CD4-positive, alpha-beta T cell treated with Interferon alpha-2 for 1 hour (primary cell): ENCODE results near the gene SLC1A2.
"Not testable (repeated sequence)": the region's sequence is repeated elsewhere in the genome, so short reads cannot be mapped to it uniquely, and the experiment has no call there.

Experiments used
- DNase-seq, 2 donors: peaks; one replicate each; pipeline ENCODE4 v3.0.0-alpha.2; 2020 to 2022

Gene SLC1A2

DNA sequence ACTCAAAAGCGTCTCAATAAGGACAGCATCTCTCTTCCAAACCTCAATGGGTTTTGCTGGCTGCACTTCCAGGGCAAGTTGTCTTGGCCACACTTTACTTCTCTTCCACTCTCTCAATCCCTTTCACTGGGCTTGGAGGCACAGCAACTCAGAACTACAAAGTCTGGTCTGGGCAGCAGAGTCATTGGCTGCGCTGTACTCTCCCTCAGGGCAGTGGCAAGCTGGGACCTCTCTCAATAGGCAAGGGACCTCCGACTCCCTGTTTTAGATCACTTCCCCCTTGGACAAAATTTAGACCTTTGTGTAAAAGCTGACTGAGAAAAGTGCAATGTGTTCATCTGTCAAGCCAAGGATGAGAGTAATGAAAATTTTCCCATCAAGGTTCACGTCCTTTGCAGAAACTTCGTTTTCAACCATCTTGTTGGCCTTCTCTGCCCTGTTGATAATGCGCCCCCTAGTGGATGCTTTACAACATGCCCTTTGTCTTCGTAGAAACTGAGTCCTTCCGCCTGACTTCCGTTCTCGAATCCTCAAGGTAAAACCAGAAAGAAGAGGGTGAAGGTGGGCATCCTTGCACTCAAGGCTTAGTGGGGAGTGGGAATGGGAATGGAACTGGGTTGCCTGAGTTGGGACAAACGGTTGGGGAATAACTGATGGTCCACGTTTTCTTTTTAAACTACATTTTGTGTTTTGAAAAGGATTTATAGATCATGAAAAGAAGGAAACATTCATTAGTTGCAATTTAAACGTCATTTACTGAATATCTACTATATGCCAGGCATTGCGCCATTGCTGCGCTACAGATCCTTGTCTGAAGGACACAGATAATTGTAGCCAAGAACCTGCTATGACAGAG, 181.3 kb downstream of the SLC1A2 start:
- peak; percentile 61 to 78 for DNase-seq

DNA sequence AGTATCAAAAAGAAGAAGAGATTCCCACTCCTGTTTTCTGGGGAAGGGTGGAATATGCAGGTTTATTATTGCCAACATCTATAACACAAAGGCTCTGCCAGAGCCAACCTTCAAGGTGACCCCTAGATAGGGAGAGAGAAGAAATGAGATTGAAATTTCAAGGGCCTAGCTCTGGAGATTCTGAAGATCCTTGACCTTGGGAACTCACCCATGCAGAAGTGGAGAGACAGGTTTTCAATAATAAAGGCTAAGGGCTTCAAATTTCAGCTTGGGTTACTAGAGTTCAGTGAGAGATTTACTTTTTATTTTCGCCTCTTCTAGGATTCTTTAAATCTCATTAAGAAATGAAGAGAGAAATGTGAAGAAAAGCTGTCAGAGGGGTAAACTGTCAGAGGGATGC, 182.0 kb downstream of the SLC1A2 start:
- no peak for DNase-seq

DNA sequence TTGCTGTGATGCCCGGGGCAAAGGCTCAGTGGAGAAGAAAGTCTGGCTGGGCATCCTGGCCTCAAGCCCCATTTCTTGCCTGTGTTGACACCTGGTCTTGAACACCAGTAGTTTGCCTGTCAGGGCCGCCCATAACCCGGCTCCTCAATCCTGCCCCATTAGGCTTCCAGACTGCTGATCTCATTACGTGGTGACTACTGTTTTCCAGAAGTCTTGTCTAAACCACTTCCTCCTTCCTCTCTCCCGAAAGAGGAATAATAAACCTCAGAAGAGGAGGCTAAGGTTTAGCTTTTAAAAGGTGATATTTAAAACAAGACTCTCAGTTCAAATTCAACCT, 182.7 kb downstream of the SLC1A2 start:
- peak in 1 of 2 donors; percentile 20 for DNase-seq

- DNase-seq: peak; percentile 66 to 80
Measured at GRCh38 chr11:35235936-35236666, 183.3 kb downstream of the SLC1A2 start.

GRCh38 chr11:35235498-35235897, 183.9 kb downstream of the SLC1A2 start:
- DNase-seq: no peak

GRCh38 chr11:35235157-35235468, 184.2 kb downstream of the SLC1A2 start:
- DNase-seq: no peak

GRCh38 chr11:35234460-35235156, 184.8 kb downstream of the SLC1A2 start:
- no peak for DNase-seq

- DNase-seq: no peak
Measured at GRCh38 chr11:35233518-35233917, 185.8 kb downstream of the SLC1A2 start.

DNA sequence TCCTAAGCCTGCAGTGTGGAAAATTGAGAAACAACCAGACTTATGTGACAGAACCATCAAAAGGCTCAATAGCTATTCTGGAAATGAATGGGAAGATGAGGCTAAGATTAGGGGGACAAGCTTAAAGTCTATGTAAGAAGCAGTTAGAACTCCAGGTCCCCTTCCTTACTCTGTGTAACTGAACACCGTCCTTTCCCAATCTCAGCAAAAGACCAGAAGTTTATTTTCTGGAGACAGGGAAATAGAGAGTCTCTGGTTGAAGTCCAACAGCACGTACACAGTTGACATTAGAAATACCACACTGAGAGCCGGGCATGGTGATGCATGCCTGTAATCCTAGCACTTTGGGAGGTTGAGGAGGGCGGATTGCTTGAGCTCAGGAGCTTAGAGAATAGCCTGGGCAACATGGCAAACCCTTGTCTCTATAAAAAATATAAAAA, 186.4 kb downstream of the SLC1A2 start:
- no peak for DNase-seq

DNA sequence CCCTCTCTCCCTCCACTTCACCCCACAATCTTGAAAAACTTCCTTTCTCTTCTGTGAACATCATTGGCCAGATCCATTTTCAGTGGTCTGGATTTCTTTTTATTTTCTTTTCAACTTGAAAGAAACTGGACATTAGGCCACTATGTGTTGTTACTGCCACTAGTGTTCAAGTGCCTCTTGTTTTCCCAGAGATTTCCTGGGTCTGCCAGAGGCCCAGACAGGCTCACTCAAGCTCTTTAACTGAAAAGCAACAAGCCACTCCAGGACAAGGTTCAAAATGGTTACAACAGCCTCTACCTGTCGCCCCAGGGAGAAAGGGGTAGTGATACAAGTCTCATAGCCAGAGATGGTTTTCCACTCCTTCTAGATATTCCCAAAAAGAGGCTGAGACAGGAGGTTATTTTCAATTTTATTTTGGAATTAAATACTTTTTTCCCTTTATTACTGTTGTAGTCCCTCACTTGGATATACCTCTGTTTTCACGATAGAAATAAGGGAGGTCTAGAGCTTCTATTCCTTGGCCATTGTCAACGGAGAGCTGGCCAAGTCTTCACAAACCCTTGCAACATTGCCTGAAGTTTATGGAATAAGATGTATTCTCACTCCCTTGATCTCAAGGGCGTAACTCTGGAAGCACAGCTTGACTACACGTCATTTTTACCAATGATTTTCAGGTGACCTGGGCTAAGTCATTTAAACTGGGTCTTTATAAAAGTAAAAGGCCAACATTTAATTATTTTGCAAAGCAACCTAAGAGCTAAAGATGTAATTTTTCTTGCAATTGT, 188.1 kb downstream of the SLC1A2 start:
- DNase-seq: no peak

DNA sequence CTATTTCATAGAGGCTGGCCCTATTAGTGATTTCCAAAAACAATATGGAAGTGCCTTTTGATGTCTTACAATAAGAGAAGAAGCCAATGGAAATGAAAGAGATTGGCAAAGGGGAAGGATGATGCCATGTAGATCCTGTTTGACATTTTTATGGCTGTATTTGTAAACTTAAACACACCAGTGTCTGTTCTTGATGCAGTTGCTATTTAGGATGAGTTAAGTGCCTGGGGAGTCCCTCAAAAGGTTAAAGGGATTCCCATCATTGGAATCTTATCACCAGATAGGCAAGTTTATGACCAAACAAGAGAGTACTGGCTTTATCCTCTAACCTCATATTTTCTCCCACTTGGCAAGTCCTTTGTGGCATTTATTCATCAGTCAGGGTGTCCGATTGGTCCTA, 189.0 kb downstream of the SLC1A2 start:
- DNase-seq: no peak

- no peak for DNase-seq
Measured at GRCh38 chr11:35228328-35228725, 191.0 kb downstream of the SLC1A2 start.

GRCh38 chr11:35227576-35228327, 191.6 kb downstream of the SLC1A2 start:
- peak in 1 of 2 donors; percentile 55 for DNase-seq

DNA sequence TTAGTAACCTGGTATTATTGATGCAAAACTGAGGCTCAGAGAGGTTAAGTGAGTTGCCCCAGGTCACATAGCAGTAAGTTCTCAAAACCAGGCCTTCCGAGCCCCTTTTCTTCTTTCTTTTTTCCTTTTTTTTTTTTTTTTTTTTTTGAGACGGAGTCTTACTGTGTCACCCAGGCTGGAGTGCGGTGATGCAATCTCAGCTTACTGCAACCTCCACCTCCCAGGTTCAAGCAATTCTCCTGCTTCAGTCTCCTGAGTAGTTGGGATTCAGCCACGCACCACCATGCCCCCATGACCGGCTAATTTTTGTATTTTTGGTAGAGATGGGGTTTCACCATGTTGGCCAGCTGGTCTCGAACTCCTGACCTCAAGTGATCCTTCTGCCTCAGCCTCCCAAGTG, 192.6 kb downstream of the SLC1A2 start:
- not testable (repeated sequence) for DNase-seq

GRCh38 chr11:35225946-35226520, 193.3 kb downstream of the SLC1A2 start:
- DNase-seq: no peak

- no peak for DNase-seq
Measured at GRCh38 chr11:35223991-35224390, 195.4 kb downstream of the SLC1A2 start.

DNA sequence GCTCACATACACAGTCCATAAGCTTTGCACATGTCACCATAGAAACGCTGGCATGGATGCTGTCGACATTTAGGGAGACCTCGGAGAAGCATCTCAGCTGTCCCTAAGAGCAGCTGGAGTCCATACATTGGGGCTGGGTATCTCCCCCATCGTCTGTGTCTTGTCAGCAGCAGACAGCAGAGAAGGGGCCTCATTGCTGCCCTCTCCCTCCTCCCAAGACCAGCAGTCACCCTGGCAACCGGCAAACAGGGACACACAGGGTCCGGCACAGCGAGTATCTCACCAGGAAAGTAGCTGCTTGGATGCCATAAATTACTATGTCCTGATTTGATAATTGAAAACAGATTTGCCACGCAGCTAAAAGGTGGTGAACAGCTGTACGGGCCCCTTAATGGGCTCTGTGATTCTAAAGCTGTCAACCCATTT, 196.0 kb downstream of the SLC1A2 start:
- DNase-seq: no peak

DNA sequence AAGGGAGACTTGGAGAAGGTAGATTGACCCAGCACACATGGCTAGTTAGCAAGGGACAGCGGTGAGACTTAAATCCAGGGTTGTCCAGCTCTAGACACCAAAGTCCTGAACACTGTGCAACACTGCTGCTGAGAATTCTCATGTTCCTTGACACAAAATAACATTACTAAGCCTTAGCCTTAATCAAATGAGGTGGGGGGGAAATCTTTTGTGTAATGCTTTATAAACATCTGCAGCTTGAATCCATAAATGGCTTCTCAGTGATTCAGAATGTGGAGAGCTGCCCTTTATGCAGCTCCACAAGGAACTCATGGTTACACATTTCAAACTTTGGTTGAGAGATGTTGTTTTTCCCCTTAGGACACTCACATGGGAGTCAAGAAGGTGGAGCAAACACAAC, 200.4 kb downstream of the SLC1A2 start:
- DNase-seq: no peak

DNA sequence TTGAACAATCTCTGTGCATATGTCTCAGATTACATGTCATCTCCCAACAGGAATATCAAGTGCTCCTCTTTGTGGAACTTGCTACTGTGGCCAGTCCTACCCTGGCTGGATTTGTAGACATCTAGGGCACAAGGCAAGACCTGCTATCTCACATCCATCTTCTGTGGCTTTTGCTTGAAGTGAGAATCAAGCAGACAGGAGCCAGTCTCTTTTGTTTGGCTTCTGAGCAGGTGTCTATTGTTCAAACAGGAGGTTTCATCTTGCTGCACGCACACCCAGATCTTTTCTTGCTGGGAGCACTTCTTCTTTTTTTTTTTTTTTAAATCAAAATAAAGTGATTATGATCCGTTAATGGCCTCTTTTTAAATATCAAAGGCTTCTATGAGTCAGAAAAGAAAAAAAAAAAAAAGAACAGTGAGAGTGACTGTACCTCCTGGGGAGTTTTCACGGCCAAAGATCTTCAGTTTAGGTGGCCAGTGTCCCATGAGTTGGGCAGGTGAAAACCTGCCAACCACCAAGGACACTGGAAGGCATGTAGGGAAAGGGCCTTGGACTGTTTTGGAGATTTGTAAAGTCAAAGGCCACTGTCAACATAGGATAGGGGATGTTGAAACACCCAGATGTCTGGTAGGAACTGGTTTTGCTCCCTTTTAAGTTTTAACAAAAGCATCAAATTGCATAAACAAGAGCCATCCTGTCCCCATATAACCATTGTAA, 202.2 kb downstream of the SLC1A2 start:
- peak; percentile 34 to 55 for DNase-seq

DNA sequence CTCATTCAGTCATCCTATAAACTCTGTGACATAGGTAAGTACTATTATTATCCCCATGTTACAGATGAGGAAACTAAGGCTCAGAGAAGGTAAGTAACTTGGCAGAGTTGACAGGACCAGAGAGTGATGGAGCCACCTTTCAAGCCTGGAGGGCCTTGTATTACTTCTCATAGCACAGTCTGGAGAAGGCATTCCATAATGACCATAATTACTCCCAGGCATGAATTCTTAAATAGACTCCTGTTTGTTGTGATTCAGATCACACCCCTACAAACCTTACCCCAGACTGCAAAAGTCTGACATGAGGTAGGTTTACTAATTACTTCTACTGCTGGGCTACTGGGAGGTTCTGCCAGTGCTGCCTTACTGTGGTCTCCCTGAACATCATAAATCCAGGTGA, 203.4 kb downstream of the SLC1A2 start:
- DNase-seq: no peak

GRCh38 chr11:35214792-35215193, 204.6 kb downstream of the SLC1A2 start:
- DNase-seq: peak; percentile 34 to 71
